ENCODE data around the gene PGAM5. TPM values are rescaled to one million over a fixed set of nuclear protein-coding genes. Genes with fewer than 3 reads are reported as not detected.

Gene PGAM5
- total RNA-seq, 3 donors from 2014 or later (not counting 1 experiment from before 2014, with no cell fraction given) = 19.7 to 30.2 (median 21.9) TPM

GRCh38 chr12:132717011-132717410 is 6.4 kb downstream of the PGAM5 start:
- no peak overlapping the region for H3K4me3 Mint-ChIP-seq
- H3K27ac Mint-ChIP-seq = no peak overlapping the region
- H3K4me1 Mint-ChIP-seq = no peaks in the 10 kb centered on the region
- no peaks in the 10 kb centered on the region for H3K4me1 ChIP-seq (ENCODE audit: control insufficient read depth, insufficient read depth, low read length)
- no peak for DNase-seq
- no peak for TF ChIP-seq CTCF (IDR thresholded peaks at IDR 0.05)
- ATAC-seq = no peak
- no peak overlapping the region for H3K27ac ChIP-seq (ENCODE audit: low read length)
- H3K27me3 Mint-ChIP-seq (ENCODE audit: low read depth in 2 of 2) = no peaks in the 10 kb centered on the region
- no peaks in the 10 kb centered on the region for H3K9me3 Mint-ChIP-seq
- H3K27me3 ChIP-seq (ENCODE audit: control insufficient read depth, insufficient read depth, low read length) = no peaks in the 10 kb centered on the region
- no peaks in the 10 kb centered on the region for H3K9me3 ChIP-seq (ENCODE audit: control insufficient read depth, insufficient read depth, low read length)
- 96% methylated on average over 17 of the region's 17 CpGs for whole genome bisulfite sequencing (ENCODE audit: insufficient coverage)
- intact Hi-C loops (cut with micrococcal nuclease) = no loop called here
- H3K36me3 Mint-ChIP-seq = no peaks in the 10 kb centered on the region
- no peak overlapping the region for H3K4me3 ChIP-seq (ENCODE audit: low read length)
- H3K36me3 ChIP-seq (ENCODE audit: control insufficient read depth, insufficient read depth, low read length) = peaks cover 45% of the 10 kb centered on the region

- Histone ChIP-seq H3K9me3 (ENCODE audit: control insufficient read depth, insufficient read depth, low read length) (no peaks in the 10 kb centered on the region), H3K36me3 (ENCODE audit: control insufficient read depth, insufficient read depth, low read length) (peaks cover 45% of the 10 kb centered on the region), H3K4me1 (ENCODE audit: control insufficient read depth, insufficient read depth, low read length) (no peaks in the 10 kb centered on the region), H3K27me3 (ENCODE audit: control insufficient read depth, insufficient read depth, low read length) (no peaks in the 10 kb centered on the region), H3K4me3 (ENCODE audit: low read length) (no peak overlapping the region), H3K27ac (ENCODE audit: low read length) (no peak overlapping the region)
- no peaks in the 10 kb centered on the region for H3K27me3 Mint-ChIP-seq (ENCODE audit: low read depth in 2 of 2)
- WGBS (ENCODE audit: insufficient coverage) = 96% methylated on average over 60 of the region's 61 CpGs
- H3K4me1 Mint-ChIP-seq = no peaks in the 10 kb centered on the region
- no peak for ATAC-seq
- no peak for TF ChIP-seq CTCF (IDR thresholded peaks at IDR 0.05)
- intact Hi-C loops (cut with micrococcal nuclease) = no loop called here
- no peak overlapping the region for H3K4me3 Mint-ChIP-seq
- no peaks in the 10 kb centered on the region for H3K36me3 Mint-ChIP-seq
- no peak for DNase-seq
- H3K9me3 Mint-ChIP-seq = no peaks in the 10 kb centered on the region
- H3K27ac Mint-ChIP-seq = no peak overlapping the region
Observed at GRCh38 chr12:132717531-132718387, 7.1 kb downstream of the PGAM5 start.

GRCh38 chr12:132718644-132719043 is 8.0 kb downstream of the PGAM5 start:
- Histone ChIP-seq H3K27me3 (ENCODE audit: control insufficient read depth, insufficient read depth, low read length) (no peaks in the 10 kb centered on the region), H3K36me3 (ENCODE audit: control insufficient read depth, insufficient read depth, low read length) (peaks cover 54% of the 10 kb centered on the region), H3K9me3 (ENCODE audit: control insufficient read depth, insufficient read depth, low read length) (no peaks in the 10 kb centered on the region), H3K4me1 (ENCODE audit: control insufficient read depth, insufficient read depth, low read length) (no peaks in the 10 kb centered on the region), H3K4me3 (ENCODE audit: low read length) (no peak overlapping the region), H3K27ac (ENCODE audit: low read length) (no peak overlapping the region)
- intact Hi-C loops (cut with micrococcal nuclease) = no loop called here
- H3K36me3 Mint-ChIP-seq = no peaks in the 10 kb centered on the region
- no peaks in the 10 kb centered on the region for H3K9me3 Mint-ChIP-seq
- H3K4me1 Mint-ChIP-seq = no peaks in the 10 kb centered on the region
- 94% methylated on average over 21 of the region's 21 CpGs for WGBS (ENCODE audit: insufficient coverage)
- H3K4me3 Mint-ChIP-seq = no peak overlapping the region
- ATAC-seq (no peak), DNase-seq (no peak)
- TF ChIP-seq CTCF (IDR thresholded peaks at IDR 0.05) = no peak
- H3K27me3 Mint-ChIP-seq (ENCODE audit: low read depth in 2 of 2) = no peaks in the 10 kb centered on the region
- no peak overlapping the region for H3K27ac Mint-ChIP-seq
